GM12878 (cell line): ENCODE measurements around the gene PARP8. TPM values are rescaled to one million over a fixed set of nuclear protein-coding genes. Genes with fewer than 3 reads are reported as not detected.

Experiments used
- ATAC-seq: fragments of 200-7000 bp; cut with Tn5 transposase; 3 replicates; pipeline ENCODE4 v1.9.1; 2020; ENCODE audit warnings: mild to moderate bottlenecking, moderate library complexity
- BruUV-seq: library from RNA; stranded (reverse); fragments of 400-500 nt; replicated peaks from 2 replicates; lab custom pipeline; 2021; lab: Mats Ljungman, UMichigan
- CTCF ChIA-PET: fragments of 300-600 bp; sonication (Branson Sonifier 250); formaldehyde crosslinking; extraction: SDS; loops from one replicate; lab custom pipeline; 2021; ENCODE audit warnings: inconsistent platforms; lab: Yijun Ruan, JAX
- POLR2A ChIA-PET: fragments of 350-600 bp; formaldehyde crosslinking; extraction: SDS; loops from one replicate; lab custom pipeline; 2021; ENCODE audit warnings: inconsistent platforms; lab: Charles Lee
- RAD21 ChIA-PET: fragments of 300-600 bp; sonication (Branson Sonifier 250); formaldehyde crosslinking; loops from one replicate; lab custom pipeline; 2023; ENCODE audit warnings: antibody characterized with exemption; ENCODE audit not compliant: unreplicated experiment; lab: Charles Lee
- SMC1A ChIA-PET: fragments of 300-600 bp; sonication (Branson Sonifier 250); formaldehyde crosslinking; loops from one replicate; lab custom pipeline; 2023; ENCODE audit not compliant: unreplicated experiment, uncharacterized antibody; lab: Charles Lee
- DNase-seq: peaks from one replicate; pipeline ENCODE4 v3.0.0-alpha.2; 2011; ENCODE audit warnings: low read depth, low spot score
- FAIRE-seq: peaks from 3 replicates; lab custom pipeline; 2011; peaks lifted over from hg19 to GRCh38; lab: Jason Lieb, UNC
- H2AFZ ChIP-seq: 2 replicates; pipeline ENCODE4 v1.6.0; 2011; ENCODE audit warnings: low read depth, low read length, control low read depth; ENCODE audit not compliant: control insufficient read depth
- H3K27ac ChIP-seq: 2 replicates; pipeline ENCODE4 v1.5.1; 2011; ENCODE audit warnings: control low read depth; ENCODE audit not compliant: control insufficient read depth, insufficient read depth
- H3K27me3 ChIP-seq, 2 experiments: replicated peaks in 1 of 2; 2 replicates each; pipeline versions ENCODE4 v1.6.0 to v1.6.1; 2011; ENCODE audit warnings: low read length in 1 of 2; ENCODE audit not compliant: control insufficient read depth in 2 of 2, insufficient read depth in 2 of 2
- H3K36me3 ChIP-seq, 2 experiments: 2 replicates each; pipeline ENCODE4 v1.5.1; 2011; ENCODE audit warnings: low read length in 1 of 2; ENCODE audit not compliant: control insufficient read depth in 2 of 2, insufficient read depth in 2 of 2
- H3K4me1 ChIP-seq: 2 replicates; pipeline ENCODE4 v1.6.1; 2011; ENCODE audit warnings: mild to moderate bottlenecking, low read length, moderate library complexity, mixed read lengths; ENCODE audit not compliant: control insufficient read depth, insufficient read depth
- H3K4me2 ChIP-seq: 2 replicates; pipeline ENCODE4 v1.6.0; 2011; ENCODE audit warnings: control low read depth; ENCODE audit not compliant: control insufficient read depth, insufficient read depth
- H3K4me3 ChIP-seq: fragments of 200-600 bp; sonication (generic); 2 replicates; pipeline ENCODE4 v1.5.1; 2016
- H3K79me2 ChIP-seq: 2 replicates; pipeline ENCODE4 v1.6.0; 2011; ENCODE audit warnings: low read length; ENCODE audit not compliant: control insufficient read depth, insufficient read depth
- H3K9ac ChIP-seq: 2 replicates; pipeline ENCODE4 v1.8.0; 2011; ENCODE audit warnings: low read length, control low read depth, mixed read lengths; ENCODE audit not compliant: control insufficient read depth, insufficient read depth
- H3K9me3 ChIP-seq: replicated peaks from 3 replicates; pipeline ENCODE4 v1.5.1; 2011; ENCODE audit warnings: mild to moderate bottlenecking, low read length; ENCODE audit not compliant: control insufficient read depth, insufficient read depth
- H4K20me1 ChIP-seq: 2 replicates; pipeline ENCODE4 v1.6.0; 2011; ENCODE audit not compliant: control insufficient read depth, insufficient read depth
- ATF3 ChIP-seq: IDR thresholded peaks from 2 replicates; pipeline ENCODE4 v1.6.1; 2011; ENCODE audit warnings: low read depth, mild to moderate bottlenecking, low read length, moderate library complexity, borderline replicate concordance; ENCODE audit errors: extremely low read depth
- CREM ChIP-seq: IDR thresholded peaks from 2 replicates; pipeline ENCODE4 v1.6.1; 2014; ENCODE audit warnings: antibody characterized with exemption, low read depth
- POLR2A ChIP-seq: IDR thresholded peaks from 2 replicates; pipeline ENCODE4 v1.6.1; 2011; ENCODE audit warnings: low read depth, mild to moderate bottlenecking, low read length
- PRDM15 ChIP-seq: fragments of 450-650 bp; formaldehyde crosslinking; IDR thresholded peaks from 2 replicates; pipeline ENCODE4 v1.4.0; 2020; ENCODE audit warnings: mild to moderate bottlenecking, moderate library complexity
- SKIL ChIP-seq: fragments of 450-650 bp; IDR thresholded peaks from 2 replicates; pipeline ENCODE4 v1.6.1; 2017; ENCODE audit warnings: mild to moderate bottlenecking, low read depth, inconsistent platforms; ENCODE audit not compliant: poor library complexity, severe bottlenecking
- SPI1 ChIP-seq: IDR thresholded peaks from 2 replicates; pipeline ENCODE4 v1.6.1; 2011; ENCODE audit warnings: low read depth, mild to moderate bottlenecking, low read length, moderate library complexity, borderline replicate concordance; ENCODE audit not compliant: insufficient read depth
- whole genome bisulfite sequencing: methylation state at CpG from one replicate; pipeline ENCODE4 v1.1.6; 2016; ENCODE audit warnings: low lambda C conversion rate; ENCODE audit not compliant: insufficient replicate concordance, insufficient coverage; ENCODE audit errors: missing lambda C conversion rate; 5-methylcytosine and 5-hydroxymethylcytosine counted together
- in situ Hi-C: fragments of 300-500 bp; cut with MboI; formaldehyde crosslinking; loops from 9 replicates; pipeline ENCODE4 v1.14.3; 2018; ENCODE audit warnings: mixed read lengths
- intact Hi-C: fragments of 100-400 bp; cut with micrococcal nuclease; formaldehyde crosslinking; loops from one replicate; pipeline ENCODE4 v1.14.2; 2022; ENCODE audit not compliant: unreplicated experiment
- polyA plus RNA-seq, 11 experiments: library from polyadenylated mRNA; depleted of rRNA in 4 of 11; unstranded in 6 of 11; stranded (reverse) in 5 of 11; fragments of >200 nt; fragmentation: Nextera tagmentation in 4 of 11; fragmentation: Illumina TruSeq in 1 of 11; extraction: Ambion mirVana in 4 of 11; extraction: Trizol in 1 of 11; gene quantifications; 1 replicate in 1 of 11; 2 replicates in 10 of 11; pipeline versions ENCODE4 v1.2.1 to v1.2.3, GENCODE V29; 2011 to 2016; ENCODE audit warnings: inconsistent platforms in 2 of 11, missing spikeins in 2 of 11, low read depth in 1 of 11
- total RNA-seq, 4 experiments: library from RNA; depleted of rRNA in 3 of 4; stranded (reverse); fragments of >200 nt in 3 of 4; fragmentation: Illumina TruSeq in 1 of 4; extraction: Trizol in 1 of 4; gene quantifications; 2 replicates each; pipeline versions ENCODE4 v1.2.1 to v1.2.3, GENCODE V29; 2013 to 2021

The PARP8 gene
- total and polyA plus RNA-seq, 10 of the 15 experiments (the other 5 are each of a cell fraction or from before 2014, with no cell fraction given): 9.1 to 65.2 (median 20.6) TPM

- no peaks in the 10 kb centered on the region for H3K79me2 ChIP-seq
- no peak overlapping the region for H2AFZ ChIP-seq
- intact Hi-C loops: no loop called here
- ChIA-PET CTCF (no interaction called here), RAD21 (no interaction called here), POLR2A (no interaction called here), SMC1A (no interaction called here)
- H3K4me2 ChIP-seq: no peak overlapping the region
- BruUV-seq: no TSS peak
- ATAC-seq (no peak), DNase-seq (no peak), FAIRE-seq (no peak)
- WGBS: over 99% methylated on average over 5 of the region's 5 CpGs
- H3K9ac ChIP-seq: no peak overlapping the region
- peaks cover 4 to 10% of the 10 kb centered on the region in 2 experiments; a peak in 3 of 4 replicates for H3K36me3 ChIP-seq
- no peaks in the 10 kb centered on the region for H4K20me1 ChIP-seq
- H3K4me1 ChIP-seq: no peaks in the 10 kb centered on the region
- TF ChIP-seq CREM (0 out of 2 replicates have a peak, but pooled peaks have one; percentile 17), ATF3 (no peak), SKIL (no peak), POLR2A (no peak), PRDM15 (CRISPR knock-in tag) (no peak), SPI1 (no peak)
- H3K27me3 ChIP-seq: no peaks in the 10 kb centered on the region
- no peak overlapping the region for H3K27ac ChIP-seq
- in situ Hi-C loops: no loop called here
- H3K9me3 ChIP-seq: no peaks in the 10 kb centered on the region
- H3K4me3 ChIP-seq: no peak overlapping the region
These were observed 126.4 kb downstream of the PARP8 start for GRCh38 chr5:50792843-50793242.
